Activated T-cell treated with anti-CD3 and anti-CD28 coated beads, Interleukin-2, amount 50 U/mL, for 48 hours (primary cell): ENCODE data around the gene DNAJA1.
"Not testable (repeated sequence)": the region's sequence is repeated elsewhere in the genome, so short reads cannot be mapped to it uniquely, and the experiment has no call there.

Source experiments
- DNase-seq, 2 experiments: peaks; one replicate each; pipeline ENCODE4 v3.0.0-alpha.2; 2020

DNAJA1 gene

GRCh38 chr9:33024966-33025571 is at the start of gene DNAJA1:
DNAJA1 (plus strand) TSS chr9:33025273; CDS start chr9:33026485, 1,212 bp downstream.
- peak; percentile 96 to 98 for DNase-seq

GRCh38 chr9:32978051-32978450 is 47.0 kb upstream of the DNAJA1 start:
- no peak for DNase-seq

GRCh38 chr9:32986971-32987370 is 38.1 kb upstream of the DNAJA1 start:
- DNase-seq: no peak

- no peak for DNase-seq
Measured at GRCh38 chr9:32989660-32990059, 35.4 kb upstream of the DNAJA1 start.

GRCh38 chr9:32991897-32992594 is 33.0 kb upstream of the DNAJA1 start:
- no peak for DNase-seq

GRCh38 chr9:32992595-32993238 is 32.4 kb upstream of the DNAJA1 start:
- DNase-seq: no peak

GRCh38 chr9:33000682-33001055 is 24.4 kb upstream of the DNAJA1 start:
- not testable (repeated sequence) for DNase-seq

GRCh38 chr9:33005335-33005734 is 19.7 kb upstream of the DNAJA1 start:
- not testable (repeated sequence) for DNase-seq

GRCh38 chr9:33007755-33008154 is 17.3 kb upstream of the DNAJA1 start:
- DNase-seq: no peak

- DNase-seq: no peak
Measured at GRCh38 chr9:33011831-33012230, 13.2 kb upstream of the DNAJA1 start.

- no peak for DNase-seq
Measured at GRCh38 chr9:33012328-33013069, 12.6 kb upstream of the DNAJA1 start.

- no peak for DNase-seq
Measured at GRCh38 chr9:33013962-33014664, 11.0 kb upstream of the DNAJA1 start.

- no peak for DNase-seq
Measured at GRCh38 chr9:33014665-33015014, 10.4 kb upstream of the DNAJA1 start.

- no peak for DNase-seq
Measured at GRCh38 chr9:33017283-33018041, 7.6 kb upstream of the DNAJA1 start.

GRCh38 chr9:33019797-33020196 is 5.3 kb upstream of the DNAJA1 start:
- DNase-seq: no peak

- DNase-seq: no peak
Measured at GRCh38 chr9:33022303-33022702, 2.8 kb upstream of the DNAJA1 start.

- DNase-seq: no peak
Measured at GRCh38 chr9:33022755-33023154, 2.3 kb upstream of the DNAJA1 start.

GRCh38 chr9:33023661-33024060 is 1.4 kb upstream of the DNAJA1 start:
- no peak for DNase-seq

GRCh38 chr9:33024126-33024965 is 727 bp upstream of the DNAJA1 start:
- no peak for DNase-seq

GRCh38 chr9:33025572-33026342 is 684 bp downstream of the DNAJA1 start:
- DNase-seq: peak; percentile 80 to 82
